Ishikawa (cell line): Measurements from ENCODE around the gene DBN1.

Source experiments
- CEBPB ChIP-seq: IDR thresholded peaks from 2 replicates; pipeline ENCODE4 v1.6.1; 2012
- CREB1 ChIP-seq: IDR thresholded peaks from 2 replicates; pipeline ENCODE4 v1.6.1; 2012; ENCODE audit warnings: low read depth
- EGR1 ChIP-seq: IDR thresholded peaks from 2 replicates; pipeline ENCODE4 v1.6.1; 2012
- EP300 ChIP-seq: IDR thresholded peaks from 2 replicates; pipeline ENCODE4 v1.6.1; 2012; ENCODE audit warnings: borderline replicate concordance
- FOXM1 ChIP-seq: IDR thresholded peaks from 2 replicates; pipeline ENCODE4 v1.6.1; 2012; ENCODE audit warnings: low read depth, borderline replicate concordance
- MAX ChIP-seq: IDR thresholded peaks from 2 replicates; pipeline ENCODE4 v1.6.1; 2012
- NFIC ChIP-seq: IDR thresholded peaks from 2 replicates; pipeline ENCODE4 v1.6.1; 2012
- RAD21 ChIP-seq: IDR thresholded peaks from 2 replicates; pipeline ENCODE4 v1.6.1; 2012; ENCODE audit warnings: low read depth
- REST ChIP-seq: IDR thresholded peaks from 2 replicates; pipeline ENCODE4 v1.6.1; 2012; ENCODE audit warnings: low read depth, mild to moderate bottlenecking
- TAF1 ChIP-seq: IDR thresholded peaks from 2 replicates; pipeline ENCODE4 v1.6.1; 2012; ENCODE audit warnings: low read depth, mild to moderate bottlenecking
- TCF12 ChIP-seq: IDR thresholded peaks from 2 replicates; pipeline ENCODE4 v1.6.1; 2012; ENCODE audit warnings: low read depth
- TEAD4 ChIP-seq: IDR thresholded peaks from 2 replicates; pipeline ENCODE4 v1.6.1; 2012
- USF1 ChIP-seq: IDR thresholded peaks from 2 replicates; pipeline ENCODE4 v1.6.1; 2012
- YY1 ChIP-seq: IDR thresholded peaks from 2 replicates; pipeline ENCODE4 v1.6.1; 2012; ENCODE audit warnings: low read depth
- ZBTB7A ChIP-seq: IDR thresholded peaks from 2 replicates; pipeline ENCODE4 v1.6.1; 2012; ENCODE audit warnings: low read depth

Gene DBN1

GRCh38 chr5:177508221-177508611, 34.8 kb upstream of the DBN1 start:
- TF ChIP-seq TCF12 (no peak), REST (no peak), EP300 (no peak), NFIC (no peak), TAF1 (no peak), CREB1 (no peak), TEAD4 (no peak), EGR1 (no peak), MAX (no peak), CEBPB (no peak)

- TF ChIP-seq TCF12 = no peak
- no peak for TF ChIP-seq NFIC
- no peak for TF ChIP-seq MAX
- no peak for TF ChIP-seq TEAD4
- no peak for TF ChIP-seq USF1
- no peak for TF ChIP-seq CEBPB
- TF ChIP-seq YY1 = no peak
These were observed 34.3 kb upstream of the DBN1 start for GRCh38 chr5:177507596-177508220.

- TF ChIP-seq TCF12 (no peak), CEBPB (no peak), ZBTB7A (no peak), RAD21 (no peak), NFIC (no peak), REST (no peak), MAX (no peak), CREB1 (no peak), EGR1 (no peak), FOXM1 (no peak), TEAD4 (no peak), TAF1 (no peak), YY1 (no peak), USF1 (no peak)
These were observed 33.7 kb upstream of the DBN1 start for GRCh38 chr5:177507165-177507564.

- TF ChIP-seq REST (no peak), CREB1 (no peak), TCF12 (no peak), USF1 (no peak), RAD21 (no peak), MAX (no peak), NFIC (no peak), CEBPB (no peak), FOXM1 (no peak), EGR1 (no peak), TEAD4 (no peak), TAF1 (no peak), ZBTB7A (no peak), EP300 (no peak), YY1 (no peak)
These were observed 31.6 kb upstream of the DBN1 start for GRCh38 chr5:177505075-177505474.
